HEK293 (cell line): Measurements from ENCODE around the gene GPR107.
"Not testable (repeated sequence)": the region's sequence is repeated elsewhere in the genome, so short reads cannot be mapped to it uniquely, and the experiment has no call there.

Experiments
- CTCF ChIA-PET: fragments of 350-600 bp; formaldehyde crosslinking; extraction: SDS; loops from one replicate; lab custom pipeline; 2021; ENCODE audit warnings: antibody characterized with exemption; lab: Yijun Ruan, JAX
- POLR2A ChIA-PET: fragments of 300-600 bp; formaldehyde crosslinking; extraction: SDS; loops from one replicate; lab custom pipeline; 2020; ENCODE audit warnings: antibody characterized with exemption, inconsistent platforms; lab: Yijun Ruan, JAX
- H3K27ac ChIP-seq: fragments of 200-500 bp; sonication (Bioruptor generic); 2 replicates; pipeline ENCODE4 v1.5.1; 2014; ENCODE audit warnings: low read depth, low read length, control low read depth, inconsistent platforms; ENCODE audit errors: extremely low read depth
- H3K36me3 ChIP-seq, 2 experiments: fragments of 200-500 bp in 1 of 2; sonication (Bioruptor generic) in 1 of 2; 1 replicate in 1 of 2; 2 replicates in 1 of 2; pipeline ENCODE4 v1.5.1; 2014 to 2017; ENCODE audit warnings: inconsistent platforms in 2 of 2, low read length in 2 of 2; ENCODE audit not compliant: control insufficient read depth in 2 of 2, insufficient read depth in 1 of 2
- H3K4me1 ChIP-seq: fragments of 200-500 bp; sonication (Bioruptor generic); 2 replicates; pipeline ENCODE4 v1.5.1; 2014; ENCODE audit warnings: mild to moderate bottlenecking, low read length, inconsistent platforms; ENCODE audit not compliant: control insufficient read depth, insufficient read depth
- H3K4me3 ChIP-seq: 2 replicates; pipeline ENCODE4 v1.5.1; 2011; ENCODE audit warnings: low read depth, mild to moderate bottlenecking, control low read depth, low read length, moderate library complexity
- H3K9me3 ChIP-seq: fragments of 200-500 bp; sonication (Bioruptor generic); 2 replicates; pipeline ENCODE4 v1.5.1; 2014; ENCODE audit warnings: low read depth, low read length, inconsistent platforms; ENCODE audit not compliant: control insufficient read depth, insufficient read depth
- GLI2 ChIP-seq: fragments of 450-650 bp; formaldehyde crosslinking; IDR thresholded peaks from 2 replicates; pipeline ENCODE4; 2017; ENCODE audit warnings: missing biosample characterization, missing genetic modification characterization, low read depth, borderline replicate concordance
- HOXA7 ChIP-seq: sonication (generic); formaldehyde crosslinking; IDR thresholded peaks from 2 replicates; pipeline ENCODE4 v1.8.1; 2022; ENCODE audit warnings: missing genetic modification reagents, borderline replicate concordance
- HOXD13 ChIP-seq: sonication (generic); formaldehyde crosslinking; IDR thresholded peaks from 2 replicates; pipeline ENCODE4 v1.8.0; 2022; ENCODE audit warnings: missing genetic modification reagents, borderline replicate concordance
- KLF1 ChIP-seq: fragments of 450-650 bp; formaldehyde crosslinking; IDR thresholded peaks from 2 replicates; pipeline ENCODE4 v1.5.1; 2016; ENCODE audit warnings: missing biosample characterization, missing genetic modification characterization
- KLF16 ChIP-seq: fragments of 450-650 bp; formaldehyde crosslinking; IDR thresholded peaks from 2 replicates; pipeline ENCODE4 v1.5.1; 2017; ENCODE audit warnings: missing biosample characterization, missing genetic modification characterization
- PBX3 ChIP-seq: sonication (generic); formaldehyde crosslinking; IDR thresholded peaks from 2 replicates; pipeline ENCODE4 v1.8.1; 2022; ENCODE audit warnings: mild to moderate bottlenecking, moderate library complexity, missing genetic modification reagents
- PRDM10 ChIP-seq: fragments of 450-650 bp; formaldehyde crosslinking; IDR thresholded peaks from 2 replicates; pipeline ENCODE4 v1.5.1; 2016; ENCODE audit warnings: missing biosample characterization, missing genetic modification characterization
- YY2 ChIP-seq: fragments of 450-650 bp; formaldehyde crosslinking; IDR thresholded peaks from 2 replicates; pipeline ENCODE4 v1.5.1; 2016; ENCODE audit warnings: missing biosample characterization, missing genetic modification characterization
- ZNF184 ChIP-seq: fragments of 450-650 bp; IDR thresholded peaks from 2 replicates; pipeline ENCODE4 v1.5.1; 2018; ENCODE audit warnings: missing biosample characterization, mild to moderate bottlenecking, missing genetic modification characterization
- ZNF202 ChIP-seq: fragments of 450-650 bp; formaldehyde crosslinking; IDR thresholded peaks from 2 replicates; pipeline ENCODE4 v1.5.1; 2016; ENCODE audit warnings: missing biosample characterization, missing genetic modification characterization, borderline replicate concordance
- ZNF324 ChIP-seq: fragments of 450-650 bp; formaldehyde crosslinking; IDR thresholded peaks from 2 replicates; pipeline ENCODE4 v1.5.1; 2016; ENCODE audit warnings: missing biosample characterization, missing genetic modification characterization
- ZNF350 ChIP-seq: fragments of 450-650 bp; formaldehyde crosslinking; IDR thresholded peaks from 2 replicates; pipeline ENCODE4 v1.5.0; 2017; ENCODE audit warnings: missing biosample characterization, mild to moderate bottlenecking, missing genetic modification characterization
- ZNF555 ChIP-seq: fragments of 450-650 bp; formaldehyde crosslinking; conservative IDR thresholded peaks from 2 replicates; pipeline ENCODE4 v1.5.1; 2017; ENCODE audit warnings: missing biosample characterization, mild to moderate bottlenecking, missing genetic modification characterization, inconsistent platforms
- ZNF558 ChIP-seq: fragments of 450-650 bp; formaldehyde crosslinking; IDR thresholded peaks from 2 replicates; pipeline ENCODE4 v1.5.1; 2016; ENCODE audit warnings: missing biosample characterization, missing genetic modification characterization
- ZNF629 ChIP-seq: fragments of 450-650 bp; formaldehyde crosslinking; IDR thresholded peaks from 2 replicates; pipeline ENCODE4 v1.5.1; 2017; ENCODE audit warnings: missing biosample characterization, missing genetic modification characterization
- ZNF660 ChIP-seq: fragments of 450-650 bp; IDR thresholded peaks from 2 replicates; pipeline ENCODE4 v1.5.1; 2018; ENCODE audit warnings: missing biosample characterization, mild to moderate bottlenecking, missing genetic modification characterization
- ZNF777 ChIP-seq: fragments of 450-650 bp; formaldehyde crosslinking; IDR thresholded peaks from 2 replicates; pipeline ENCODE4 v1.5.1; 2017; ENCODE audit warnings: missing biosample characterization, missing genetic modification characterization, borderline replicate concordance
- ZNF792 ChIP-seq: fragments of 450-650 bp; formaldehyde crosslinking; IDR thresholded peaks from 2 replicates; pipeline ENCODE4 v1.5.1; 2016; ENCODE audit warnings: missing biosample characterization, missing genetic modification characterization
- TF ChIP-seq, protein P1 (sequence below): fragments of 450-650 bp; IDR thresholded peaks from 2 replicates; pipeline ENCODE4 v1.5.1; 2018; ENCODE audit warnings: missing biosample characterization, mild to moderate bottlenecking, missing genetic modification characterization

Gene GPR107

DNA sequence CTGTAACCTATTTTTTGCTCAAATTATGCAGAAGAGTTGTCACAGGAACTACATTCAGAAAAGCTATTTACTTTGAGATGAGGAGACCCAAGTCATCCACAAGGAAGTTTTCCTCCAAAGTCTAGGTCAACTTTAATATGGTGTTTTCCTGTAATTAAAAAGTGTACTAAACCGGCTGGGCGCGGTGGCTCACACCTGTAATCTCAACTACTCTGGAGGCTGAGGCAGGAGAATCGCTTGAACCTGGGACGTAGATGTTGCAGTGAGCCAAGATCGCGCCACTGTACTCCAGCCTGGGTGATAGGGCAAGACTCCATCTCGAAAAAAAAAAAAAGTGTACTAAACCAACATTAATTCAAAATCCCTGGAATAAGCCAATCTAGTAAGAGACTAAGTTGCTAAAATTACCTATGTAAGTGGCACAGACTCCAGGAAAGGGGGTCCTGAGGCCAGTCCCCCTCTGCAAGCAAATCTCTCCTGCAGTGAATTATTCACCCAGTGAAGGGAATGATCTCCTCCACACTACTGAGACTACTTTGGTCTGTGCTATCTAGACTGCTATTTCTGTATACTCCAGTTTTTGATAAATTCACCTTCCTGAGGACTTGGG lies 49.7 kb upstream of the GPR107 start:
- no peaks in the 10 kb centered on the region for H3K4me1 ChIP-seq
- H3K27ac ChIP-seq = no peak overlapping the region
- no peaks in the 10 kb centered on the region for H3K9me3 ChIP-seq
- POLR2A ChIA-PET = interaction anchor here (0.7 kb wide), 1 partner anchor 237 kb away, joined by 4 read pairs; no protein-coding TSS in a partner anchor
- H3K36me3 ChIP-seq = no peaks in the 10 kb centered on the region; a peak in 1 of 3 replicates
- TF ChIP-seq HOXD13 (no peak), PRDM10 (tag by site-specific recombination) (peak; percentile 58)
- CTCF ChIA-PET = interaction anchor here (0.6 kb wide), 1 partner anchor 346 kb away, joined by 3 read pairs; no protein-coding TSS in a partner anchor
- H3K4me3 ChIP-seq = no peak overlapping the region

DNA sequence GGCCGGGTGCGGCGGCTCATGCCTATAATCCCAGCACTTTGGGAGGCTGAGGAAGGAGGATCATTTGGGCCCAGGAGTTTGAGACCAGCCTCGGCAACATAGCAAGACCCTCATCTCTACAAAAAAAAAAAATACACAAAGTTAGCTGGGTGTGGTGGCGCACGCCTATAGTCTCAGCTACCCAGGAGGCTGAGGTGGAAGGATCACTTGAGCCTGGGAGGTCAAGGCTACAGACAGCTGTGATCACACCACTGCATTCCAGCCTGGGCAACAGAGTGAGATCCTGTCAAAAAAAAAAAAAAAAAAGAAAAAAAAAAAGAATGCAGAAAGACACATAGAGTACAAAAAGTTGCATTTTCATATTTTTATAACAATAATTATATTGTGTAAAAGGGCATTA lies 46.8 kb upstream of the GPR107 start:
- H3K9me3 ChIP-seq, H3K27ac ChIP-seq, H3K4me3 ChIP-seq, POLR2A ChIA-PET, H3K4me1 ChIP-seq, H3K36me3 ChIP-seq: not testable (repeated sequence)
- CTCF ChIA-PET = interaction anchor here (0.6 to 1.0 kb wide), 2 partner anchors 11 to 207 kb away, joined by 3 to 4 read pairs; no protein-coding TSS in a partner anchor

- POLR2A ChIA-PET = no interaction called here
- H3K4me3 ChIP-seq = no peak overlapping the region
- no peaks in the 10 kb centered on the region; a peak in 1 of 3 replicates for H3K36me3 ChIP-seq
- CTCF ChIA-PET = no interaction called here
- H3K9me3 ChIP-seq = no peaks in the 10 kb centered on the region
- H3K27ac ChIP-seq = no peak overlapping the region
- H3K4me1 ChIP-seq = no peaks in the 10 kb centered on the region
- no peak for TF ChIP-seq PBX3 (CRISPR knock-in tag)
- no peak for TF ChIP-seq ZNF558 (tag by site-specific recombination)
- TF ChIP-seq ZNF777 (tag by site-specific recombination) = no peak
- TF ChIP-seq ZNF184 = no peak
- no peak for TF ChIP-seq KLF16
- no peak for TF ChIP-seq ZNF350 (tag by site-specific recombination)
- no peak for TF ChIP-seq GLI2 (tag by site-specific recombination)
- no peak for TF ChIP-seq HOXA7 (CRISPR knock-in tag)
- TF ChIP-seq ZNF629 (tag by site-specific recombination) = no peak
- TF ChIP-seq ZNF660 (tag by site-specific recombination) = no peak
- TF ChIP-seq ZNF792 (tag by site-specific recombination) = no peak
- TF ChIP-seq ZNF202 (tag by site-specific recombination) = no peak
- TF ChIP-seq KLF1 (tag by site-specific recombination) = no peak
- no peak for TF ChIP-seq ZNF324 (tag by site-specific recombination)
- TF ChIP-seq, protein P1, sequence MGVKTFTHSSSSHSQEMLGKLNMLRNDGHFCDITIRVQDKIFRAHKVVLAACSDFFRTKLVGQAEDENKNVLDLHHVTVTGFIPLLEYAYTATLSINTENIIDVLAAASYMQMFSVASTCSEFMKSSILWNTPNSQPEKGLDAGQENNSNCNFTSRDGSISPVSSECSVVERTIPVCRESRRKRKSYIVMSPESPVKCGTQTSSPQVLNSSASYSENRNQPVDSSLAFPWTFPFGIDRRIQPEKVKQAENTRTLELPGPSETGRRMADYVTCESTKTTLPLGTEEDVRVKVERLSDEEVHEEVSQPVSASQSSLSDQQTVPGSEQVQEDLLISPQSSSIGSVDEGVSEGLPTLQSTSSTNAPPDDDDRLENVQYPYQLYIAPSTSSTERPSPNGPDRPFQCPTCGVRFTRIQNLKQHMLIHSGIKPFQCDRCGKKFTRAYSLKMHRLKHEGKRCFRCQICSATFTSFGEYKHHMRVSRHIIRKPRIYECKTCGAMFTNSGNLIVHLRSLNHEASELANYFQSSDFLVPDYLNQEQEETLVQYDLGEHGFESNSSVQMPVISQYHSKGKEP (tag by site-specific recombination) = no peak
- no peak for TF ChIP-seq YY2 (tag by site-specific recombination)
- TF ChIP-seq ZNF555 (tag by site-specific recombination) = no peak
- TF ChIP-seq, all 188 proteins: peak for 0
These were observed 45.2 kb upstream of the GPR107 start for GRCh38 chr9:130008538-130008937.

DNA sequence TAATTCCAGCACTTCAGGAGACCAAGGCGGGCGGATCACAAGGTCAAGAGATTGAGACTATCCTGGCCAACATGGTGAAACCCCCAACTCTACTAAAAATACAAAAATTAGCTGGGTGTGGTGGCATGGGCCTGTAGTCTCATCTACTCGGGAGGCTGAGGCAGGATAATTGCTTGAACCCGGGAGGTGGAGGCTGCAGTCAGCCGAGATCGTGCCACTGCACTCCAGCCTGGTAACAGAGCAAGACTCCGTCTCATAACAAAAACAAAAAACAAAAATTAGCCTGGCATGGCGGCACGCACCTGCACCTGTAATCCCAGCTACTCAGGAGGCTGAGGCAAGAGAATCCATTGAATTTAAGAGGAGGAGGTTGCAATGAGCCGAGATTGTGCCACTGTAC lies 44.2 kb upstream of the GPR107 start:
- H3K4me1 ChIP-seq, H3K36me3 ChIP-seq, POLR2A ChIA-PET, H3K9me3 ChIP-seq, CTCF ChIA-PET, H3K4me3 ChIP-seq, H3K27ac ChIP-seq: not testable (repeated sequence)
